Measurements from ENCODE around the gene LRMDA. TPM values are rescaled to one million over a fixed set of nuclear protein-coding genes. Genes with fewer than 3 reads are reported as not detected.

The LRMDA gene
- total RNA-seq, 1 donor from 2014 or later = 0.19 TPM

- Mint-ChIP-seq H3K27ac (ENCODE audit: unreplicated experiment) (no peak overlapping the region), H3K9me3 (ENCODE audit: unreplicated experiment) (peaks cover 4% of the 10 kb centered on the region), H3K4me3 (ENCODE audit: unreplicated experiment) (no peak overlapping the region), H3K36me3 (ENCODE audit: unreplicated experiment) (no peaks in the 10 kb centered on the region), H3K4me1 (ENCODE audit: unreplicated experiment) (peaks cover 15% of the 10 kb centered on the region), H3K27me3 (ENCODE audit: unreplicated experiment) (peaks cover 13% of the 10 kb centered on the region)
- DNase-seq (ENCODE audit: extremely low spot score, unreplicated experiment) = no peak
- TF ChIP-seq, protein P1, sequence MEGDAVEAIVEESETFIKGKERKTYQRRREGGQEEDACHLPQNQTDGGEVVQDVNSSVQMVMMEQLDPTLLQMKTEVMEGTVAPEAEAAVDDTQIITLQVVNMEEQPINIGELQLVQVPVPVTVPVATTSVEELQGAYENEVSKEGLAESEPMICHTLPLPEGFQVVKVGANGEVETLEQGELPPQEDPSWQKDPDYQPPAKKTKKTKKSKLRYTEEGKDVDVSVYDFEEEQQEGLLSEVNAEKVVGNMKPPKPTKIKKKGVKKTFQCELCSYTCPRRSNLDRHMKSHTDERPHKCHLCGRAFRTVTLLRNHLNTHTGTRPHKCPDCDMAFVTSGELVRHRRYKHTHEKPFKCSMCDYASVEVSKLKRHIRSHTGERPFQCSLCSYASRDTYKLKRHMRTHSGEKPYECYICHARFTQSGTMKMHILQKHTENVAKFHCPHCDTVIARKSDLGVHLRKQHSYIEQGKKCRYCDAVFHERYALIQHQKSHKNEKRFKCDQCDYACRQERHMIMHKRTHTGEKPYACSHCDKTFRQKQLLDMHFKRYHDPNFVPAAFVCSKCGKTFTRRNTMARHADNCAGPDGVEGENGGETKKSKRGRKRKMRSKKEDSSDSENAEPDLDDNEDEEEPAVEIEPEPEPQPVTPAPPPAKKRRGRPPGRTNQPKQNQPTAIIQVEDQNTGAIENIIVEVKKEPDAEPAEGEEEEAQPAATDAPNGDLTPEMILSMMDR (IDR thresholded peaks at IDR 0.05) = no peak
Observed at GRCh38 chr10:76034353-76035205, 603.2 kb downstream of the LRMDA start.

DNA sequence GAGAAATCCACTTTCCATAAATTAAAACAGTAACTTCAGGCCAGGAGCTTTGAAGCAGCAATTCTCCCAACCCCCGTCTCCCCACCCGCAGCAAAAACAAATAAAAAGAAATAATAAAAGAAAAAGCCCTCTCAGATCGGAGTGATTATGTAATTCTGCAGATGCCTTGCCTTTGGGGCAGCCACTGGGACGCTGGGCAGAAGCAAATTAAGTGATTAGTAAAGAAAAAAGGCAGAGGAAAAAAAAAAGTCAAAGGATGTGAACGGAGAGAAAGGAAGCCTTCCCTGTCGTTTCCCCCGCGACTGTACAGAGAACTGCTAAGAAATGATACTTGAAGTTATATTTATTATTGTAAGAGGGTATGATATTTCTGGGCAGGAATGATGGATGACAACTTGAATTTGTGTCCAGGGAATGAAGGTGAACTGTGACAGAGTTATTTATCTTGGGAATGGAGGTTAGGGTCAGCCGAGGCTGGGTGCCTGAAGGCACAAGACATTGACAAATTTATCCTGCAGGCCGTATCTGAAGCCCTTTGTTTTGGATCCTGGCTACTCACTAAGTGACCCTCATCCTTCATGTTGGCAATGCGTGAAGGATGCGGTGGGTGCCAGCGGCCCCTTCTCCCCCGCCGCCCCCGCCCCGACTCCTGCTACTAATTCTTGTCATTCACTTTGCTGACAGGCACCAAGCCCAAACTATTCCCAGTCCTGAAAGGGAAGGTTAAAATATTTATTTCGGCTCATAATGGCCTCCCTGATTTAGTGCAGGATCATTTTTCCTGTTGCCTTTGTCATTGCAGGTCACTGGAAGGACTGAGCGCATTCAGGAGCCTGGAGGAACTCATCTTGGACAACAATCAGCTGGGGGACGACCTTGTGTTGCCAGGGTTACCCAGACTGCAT lies 604.0 kb downstream of the LRMDA start:
- Mint-ChIP-seq H3K4me3 (ENCODE audit: unreplicated experiment) (no peak overlapping the region), H3K27ac (ENCODE audit: unreplicated experiment) (no peak overlapping the region), H3K4me1 (ENCODE audit: unreplicated experiment) (peaks cover 15% of the 10 kb centered on the region), H3K36me3 (ENCODE audit: unreplicated experiment) (no peaks in the 10 kb centered on the region), H3K27me3 (ENCODE audit: unreplicated experiment) (peaks cover 9% of the 10 kb centered on the region), H3K9me3 (ENCODE audit: unreplicated experiment) (peaks cover 5% of the 10 kb centered on the region)
- TF ChIP-seq, protein P1 (IDR thresholded peaks at IDR 0.05) = no peak
- DNase-seq (ENCODE audit: extremely low spot score, unreplicated experiment) = no peak

GRCh38 chr10:76036111-76036940 lies 604.9 kb downstream of the LRMDA start:
- Mint-ChIP-seq H3K9me3 (ENCODE audit: unreplicated experiment) (peaks cover 9% of the 10 kb centered on the region), H3K4me3 (ENCODE audit: unreplicated experiment) (no peak overlapping the region), H3K4me1 (ENCODE audit: unreplicated experiment) (peaks cover 15% of the 10 kb centered on the region), H3K27ac (ENCODE audit: unreplicated experiment) (no peak overlapping the region), H3K36me3 (ENCODE audit: unreplicated experiment) (no peaks in the 10 kb centered on the region), H3K27me3 (ENCODE audit: unreplicated experiment) (peaks cover 14% of the 10 kb centered on the region)
- peak; percentile 89 for DNase-seq (ENCODE audit: extremely low spot score, unreplicated experiment)
- TF ChIP-seq, protein P1 (IDR thresholded peaks at IDR 0.05) = peak; percentile 90

DNA sequence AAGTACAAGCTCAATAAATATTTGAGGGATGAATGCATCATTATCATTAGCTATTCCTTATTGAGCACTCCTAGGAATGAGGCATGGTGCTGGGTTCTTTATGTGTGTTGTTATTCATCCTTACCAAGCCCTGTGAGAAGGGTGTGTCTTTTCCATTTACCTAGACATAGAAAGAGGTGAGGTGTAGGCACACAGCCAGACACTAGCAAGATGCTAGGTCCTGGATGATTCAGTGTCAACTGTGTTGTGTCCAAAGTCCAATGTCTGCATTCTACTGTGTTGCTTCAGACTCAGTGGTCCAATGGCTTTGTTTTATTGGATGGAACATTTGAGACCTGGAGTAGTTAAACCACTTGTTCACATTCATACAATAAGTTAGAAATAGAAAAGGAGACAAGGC lies 605.5 kb downstream of the LRMDA start:
- H3K9me3 Mint-ChIP-seq (ENCODE audit: unreplicated experiment) = peaks cover 9% of the 10 kb centered on the region
- H3K27ac Mint-ChIP-seq (ENCODE audit: unreplicated experiment) = no peak overlapping the region
- H3K27me3 Mint-ChIP-seq (ENCODE audit: unreplicated experiment) = peaks cover 15% of the 10 kb centered on the region
- TF ChIP-seq, protein P1 (IDR thresholded peaks at IDR 0.05) = no peak
- DNase-seq (ENCODE audit: extremely low spot score, unreplicated experiment) = no peak
- H3K36me3 Mint-ChIP-seq (ENCODE audit: unreplicated experiment) = no peaks in the 10 kb centered on the region
- H3K4me1 Mint-ChIP-seq (ENCODE audit: unreplicated experiment) = peaks cover 15% of the 10 kb centered on the region
- no peak overlapping the region for H3K4me3 Mint-ChIP-seq (ENCODE audit: unreplicated experiment)
